Fibroblast of peridontal ligament (primary cell): ENCODE results near the gene CAMTA2.
A peak's percentile ranks its signal among the peaks of the same experiment; 100 is the strongest.

Experiments
- DNase-seq: peaks from one replicate; pipeline ENCODE4 v3.0.0-alpha.2; 2010; ENCODE audit errors: extremely low read depth

Gene CAMTA2

GRCh38 chr17:4968486-4969046, 18.9 kb downstream of the CAMTA2 start:
- DNase-seq = peak; percentile 30

GRCh38 chr17:4967539-4968485, 19.7 kb downstream of the CAMTA2 start, which contains the start of gene SPAG7:
Gene SPAG7 (minus strand): TSS chr17:4967817. CDS start chr17:4967804, 13 bp downstream.
- peak; percentile 98 for DNase-seq

- peak; percentile 100 for DNase-seq
Observed at GRCh38 chr17:4966844-4967538, 20.5 kb downstream of the CAMTA2 start.

- no peak for DNase-seq
Observed at GRCh38 chr17:4965311-4965986, 22.0 kb downstream of the CAMTA2 start.

- no peak for DNase-seq
Observed at GRCh38 chr17:4960279-4960922, 27.1 kb downstream of the CAMTA2 start.

GRCh38 chr17:4959261-4959965, 28.1 kb downstream of the CAMTA2 start:
- no peak for DNase-seq

GRCh38 chr17:4958102-4958501, 29.4 kb downstream of the CAMTA2 start:
- DNase-seq = no peak

- no peak for DNase-seq
Observed at GRCh38 chr17:4956493-4957061, 30.9 kb downstream of the CAMTA2 start.

- DNase-seq = no peak
Observed at GRCh38 chr17:4955091-4955490, 32.4 kb downstream of the CAMTA2 start.

GRCh38 chr17:4953451-4953961, 34.0 kb downstream of the CAMTA2 start:
- DNase-seq = peak; percentile 38

- no peak for DNase-seq
Observed at GRCh38 chr17:4951486-4951885, 36.0 kb downstream of the CAMTA2 start.

- no peak for DNase-seq
Observed at GRCh38 chr17:4950746-4951204, 36.7 kb downstream of the CAMTA2 start, which contains the start of gene ENO3. Gene ENO3 (plus strand): TSS chr17:4951119. CDS start chr17:4951830, 711 bp downstream.

- no peak for DNase-seq
Observed at GRCh38 chr17:4950075-4950745, 37.3 kb downstream of the CAMTA2 start.

GRCh38 chr17:4949321-4950074, 38.0 kb downstream of the CAMTA2 start:
- peak; percentile 48 for DNase-seq

GRCh38 chr17:4948931-4949320, 38.5 kb downstream of the CAMTA2 start:
- no peak for DNase-seq

GRCh38 chr17:4948166-4948930, 39.1 kb downstream of the CAMTA2 start, which contains the start of gene PFN1:
Gene PFN1 (minus strand): TSS chr17:4948530. CDS start chr17:4948394, 136 bp downstream.
- DNase-seq = peak; percentile 93

- DNase-seq = peak; percentile 38
Observed at GRCh38 chr17:4947411-4948165, 39.9 kb downstream of the CAMTA2 start.
